GM19240 (cell line): Measurements from ENCODE around the gene CDC42SE1.
"Not testable (repeated sequence)": the region's sequence is repeated elsewhere in the genome, so short reads cannot be mapped to it uniquely, and the experiment has no call there.

Source experiments
- DNase-seq: peaks from one replicate; pipeline ENCODE4 v3.0.0; 2011; ENCODE audit warnings: low spot score; ENCODE audit not compliant: insufficient read length

CDC42SE1 gene

DNA sequence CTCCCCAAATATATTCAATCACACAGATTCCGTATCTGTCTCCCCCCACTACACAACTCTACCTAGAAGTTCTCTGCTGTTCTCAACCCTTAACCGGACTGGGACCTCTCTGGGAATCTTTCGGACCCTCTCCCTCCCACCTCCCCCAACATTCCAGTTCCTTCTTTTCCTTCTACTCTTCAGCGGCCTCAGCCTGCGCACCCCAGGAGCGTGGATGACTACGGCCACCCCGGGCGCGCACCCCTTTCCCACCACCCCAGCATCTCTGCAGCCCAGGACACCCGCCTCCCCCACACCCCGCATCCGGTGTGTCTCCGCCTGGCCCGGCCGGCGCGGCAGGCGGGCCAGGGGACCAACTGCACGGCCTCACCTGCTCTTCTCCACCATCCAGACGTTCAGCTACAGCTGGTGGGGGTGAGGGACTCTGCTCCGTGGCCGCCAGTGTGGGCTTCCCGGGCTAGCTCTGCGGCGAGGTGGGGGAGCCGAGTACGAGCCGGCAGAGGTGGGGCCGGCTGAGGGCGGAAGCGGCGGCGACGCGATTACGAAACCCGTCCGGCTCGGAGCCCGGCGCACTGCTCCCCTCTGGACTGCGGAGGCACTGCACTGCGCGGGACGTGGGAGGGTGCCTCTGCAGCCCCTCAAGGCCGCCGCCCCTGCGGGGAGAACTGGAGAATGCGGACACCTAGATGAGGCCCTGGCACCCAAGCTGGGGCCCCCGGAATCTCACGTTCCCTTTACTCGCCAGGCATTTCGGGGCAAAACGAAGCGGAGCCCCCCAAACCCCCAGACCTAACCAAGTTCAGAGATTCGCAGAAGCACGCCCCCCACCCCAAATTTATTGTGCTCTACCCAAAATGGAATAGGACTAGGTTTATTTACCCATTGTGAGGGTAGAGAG lies at the start of gene CDC42SE1:
Gene CDC42SE1 (minus strand): TSS at position 514 of the 898 bp plus-strand sequence. CDS start 3,892 bp downstream, outside the sequence.
- peak; percentile 67 for DNase-seq

GRCh38 chr1:151108331-151108730 lies 48.9 kb upstream of the CDC42SE1 start:
- DNase-seq = no peak

DNA sequence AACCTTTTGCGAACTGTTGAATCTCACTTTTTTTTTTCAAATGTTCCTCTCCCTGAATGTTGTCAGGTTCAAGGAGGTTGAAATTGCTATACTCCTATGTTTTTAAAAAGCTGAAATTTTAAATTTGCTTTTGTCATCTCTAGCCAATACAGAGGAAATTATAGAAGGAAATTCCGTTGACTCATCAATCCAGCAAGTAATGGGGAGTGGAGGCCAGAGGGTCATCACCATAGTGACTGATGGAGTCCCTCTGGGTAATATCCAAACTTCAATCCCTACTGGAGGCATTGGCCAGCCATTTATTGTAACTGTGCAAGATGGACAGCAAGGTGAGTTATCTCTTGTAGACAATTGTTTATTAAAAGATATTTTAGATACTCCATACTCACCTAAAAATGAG lies 47.5 kb upstream of the CDC42SE1 start:
- DNase-seq = no peak

DNA sequence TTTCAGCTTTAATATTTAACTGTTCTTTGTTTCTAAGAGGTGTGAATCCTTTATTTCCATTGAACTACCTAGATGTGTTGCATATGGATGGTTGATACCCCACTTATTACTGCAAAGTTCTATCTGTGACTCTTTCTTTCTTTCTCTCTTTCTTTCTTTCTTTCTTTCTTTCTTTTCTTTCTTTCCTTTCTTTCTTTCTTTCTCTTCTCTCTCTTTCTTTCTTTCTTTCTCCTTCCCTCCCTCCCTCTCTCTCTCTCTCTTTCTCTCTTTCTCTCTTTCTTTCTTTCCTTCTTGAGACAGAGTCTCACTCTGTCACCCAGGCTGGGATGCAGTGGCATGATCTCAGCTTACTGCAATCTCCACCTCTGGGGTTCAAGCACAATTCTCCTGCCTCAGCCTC lies 45.2 kb upstream of the CDC42SE1 start:
- DNase-seq = no peak

- DNase-seq = no peak
Measured at GRCh38 chr1:151098126-151098525, 38.7 kb upstream of the CDC42SE1 start.

DNA sequence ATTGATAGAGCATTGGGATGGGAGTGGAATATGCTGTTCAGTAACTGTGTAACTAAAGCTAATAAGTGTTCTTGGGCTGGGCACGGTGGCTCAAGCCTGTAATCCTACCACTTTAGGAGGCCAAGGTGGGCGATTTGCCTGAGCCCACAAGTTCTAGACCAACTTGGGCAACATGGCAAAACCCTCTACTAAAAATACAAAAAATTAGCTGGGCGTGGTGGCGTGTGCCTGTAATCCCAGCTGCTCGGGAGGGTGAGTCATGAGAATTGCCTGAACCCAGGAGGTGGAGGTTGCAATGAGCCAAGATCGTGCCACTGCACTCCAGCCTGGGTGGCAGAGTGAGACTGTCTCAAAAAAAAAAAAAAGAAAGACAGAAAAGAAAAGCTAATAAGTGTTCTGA lies 38.0 kb upstream of the CDC42SE1 start:
- DNase-seq = not testable (repeated sequence)

- DNase-seq = no peak
Measured at GRCh38 chr1:151085953-151086559, 26.6 kb upstream of the CDC42SE1 start.

GRCh38 chr1:151072224-151072623 lies 12.8 kb upstream of the CDC42SE1 start:
- no peak for DNase-seq

DNA sequence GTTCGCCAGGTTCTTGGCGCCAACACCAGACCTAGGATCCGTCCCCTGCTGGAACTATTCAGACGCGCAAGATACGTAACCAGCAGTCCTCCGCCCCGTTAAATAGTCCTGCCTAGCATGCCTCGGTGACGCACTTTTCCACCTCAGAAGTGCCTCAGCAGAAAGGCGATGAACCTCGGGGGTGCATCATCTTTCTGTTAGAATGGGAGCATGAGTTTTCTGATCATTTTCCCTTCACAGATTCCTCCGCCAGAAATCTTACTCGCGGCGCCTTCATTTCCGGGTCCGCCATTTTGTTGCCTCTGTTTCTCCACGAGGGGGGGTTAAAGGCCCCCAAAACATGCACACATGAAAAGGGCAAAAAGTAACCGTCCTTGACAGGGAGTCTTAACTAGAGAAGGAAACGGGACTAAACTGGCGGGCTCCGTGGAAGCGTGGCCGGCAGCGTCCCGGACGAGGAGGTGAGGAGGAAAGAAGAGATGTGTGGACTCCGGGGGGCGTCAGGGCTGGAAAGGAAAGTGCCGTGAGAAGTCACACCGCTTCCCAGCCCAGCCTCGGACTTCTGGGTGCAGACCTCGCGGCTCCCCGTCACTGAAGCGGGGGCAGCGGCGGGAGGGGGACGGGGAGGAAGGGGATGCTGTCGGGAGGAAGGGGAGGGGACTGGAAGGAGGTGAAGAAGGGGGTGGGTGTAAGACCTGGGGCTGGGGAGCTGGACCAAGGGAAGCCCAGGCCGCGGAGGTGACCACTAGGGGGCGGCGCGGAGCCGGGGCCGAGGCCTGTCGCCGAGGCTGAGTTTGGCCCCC lies 11.3 kb upstream of the CDC42SE1 start, which contains the start of gene GABPB2:
Gene GABPB2 (plus strand): TSS at position 288 of the 803 bp plus-strand sequence. CDS start 17,429 bp downstream, outside the sequence.
- DNase-seq = peak; percentile 74

DNA sequence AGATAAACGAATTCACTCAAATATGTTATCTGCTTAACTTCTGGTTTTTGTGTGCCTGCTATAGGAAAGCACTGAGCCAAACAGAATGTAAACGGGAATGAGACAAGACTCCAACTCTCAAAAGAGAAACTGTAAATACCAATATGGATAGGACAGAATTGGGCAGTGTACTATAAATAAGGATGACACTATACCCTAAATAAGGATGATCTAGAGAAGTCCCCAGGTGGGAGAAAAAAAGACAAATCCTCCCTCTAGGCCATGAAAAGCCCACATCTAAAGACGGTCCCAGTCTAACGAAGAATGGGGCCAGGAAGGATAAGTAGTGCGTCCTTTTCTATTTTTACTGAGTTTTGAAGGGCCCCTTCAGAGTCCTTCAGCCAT lies 9.7 kb upstream of the CDC42SE1 start:
- DNase-seq = no peak

DNA sequence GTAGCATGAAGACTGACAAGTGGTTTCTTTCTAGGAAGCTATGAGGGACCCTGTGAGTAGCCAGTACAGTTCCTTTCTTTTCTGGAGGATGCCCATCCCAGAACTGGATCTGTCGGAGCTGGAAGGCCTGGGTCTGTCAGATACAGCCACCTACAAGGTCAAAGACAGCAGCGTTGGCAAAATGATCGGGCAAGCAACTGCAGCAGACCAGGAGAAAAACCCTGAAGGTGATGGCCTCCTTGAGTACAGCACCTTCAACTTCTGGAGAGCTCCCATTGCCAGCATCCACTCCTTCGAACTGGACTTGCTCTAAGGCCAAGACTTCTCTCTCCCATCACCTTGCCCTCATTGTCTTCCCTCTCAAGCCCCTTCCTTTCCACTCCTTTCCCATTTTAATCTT lies 7.8 kb upstream of the CDC42SE1 start:
- no peak for DNase-seq

GRCh38 chr1:151065089-151065645 lies 5.7 kb upstream of the CDC42SE1 start:
- no peak for DNase-seq

GRCh38 chr1:151062741-151063371 lies 3.4 kb upstream of the CDC42SE1 start:
- DNase-seq = no peak

- DNase-seq = no peak
Measured at GRCh38 chr1:151061704-151062103, 2.3 kb upstream of the CDC42SE1 start.

DNA sequence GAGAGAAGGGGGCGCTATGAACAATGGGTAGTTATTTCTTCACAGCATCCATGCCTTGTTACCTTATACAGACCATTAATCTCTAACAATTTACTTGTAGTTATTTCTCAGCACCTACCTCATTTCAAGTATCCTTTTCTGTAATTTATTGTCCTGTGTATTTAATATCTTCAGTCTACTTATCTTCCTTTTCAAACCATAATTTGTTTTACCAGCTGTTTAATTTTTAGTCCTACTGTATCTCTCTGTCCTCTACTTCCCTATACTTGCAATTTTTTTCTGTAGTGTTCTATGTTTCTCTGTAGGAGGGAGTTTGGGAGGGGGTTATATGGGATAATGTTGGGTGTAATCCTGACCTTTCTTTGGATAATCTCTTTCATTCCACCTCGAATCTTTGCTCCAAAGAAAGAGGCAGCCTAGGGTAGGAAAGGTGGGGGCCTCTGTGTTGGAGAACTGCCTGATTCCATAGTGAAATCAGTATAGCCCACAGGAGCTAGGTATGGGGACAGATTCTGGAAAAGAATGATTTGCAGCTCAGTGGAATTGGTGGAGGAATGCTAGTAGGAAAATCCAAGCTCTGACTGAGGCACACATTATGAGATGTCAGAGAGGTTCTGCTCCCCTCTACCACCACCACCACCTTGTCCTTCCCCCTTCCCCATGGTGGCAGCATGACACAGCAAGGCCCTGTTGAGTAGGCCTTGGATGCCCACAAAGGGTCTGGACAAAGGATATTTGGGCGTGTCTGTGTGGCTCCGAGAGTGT lies 1.4 kb upstream of the CDC42SE1 start:
- DNase-seq = no peak

- no peak for DNase-seq
Measured at GRCh38 chr1:151060007-151060656, 710 bp upstream of the CDC42SE1 start, which contains the start of gene MLLT11. Gene MLLT11 (plus strand): TSS chr1:151060397. CDS start chr1:151067225, 6,828 bp downstream.

DNA sequence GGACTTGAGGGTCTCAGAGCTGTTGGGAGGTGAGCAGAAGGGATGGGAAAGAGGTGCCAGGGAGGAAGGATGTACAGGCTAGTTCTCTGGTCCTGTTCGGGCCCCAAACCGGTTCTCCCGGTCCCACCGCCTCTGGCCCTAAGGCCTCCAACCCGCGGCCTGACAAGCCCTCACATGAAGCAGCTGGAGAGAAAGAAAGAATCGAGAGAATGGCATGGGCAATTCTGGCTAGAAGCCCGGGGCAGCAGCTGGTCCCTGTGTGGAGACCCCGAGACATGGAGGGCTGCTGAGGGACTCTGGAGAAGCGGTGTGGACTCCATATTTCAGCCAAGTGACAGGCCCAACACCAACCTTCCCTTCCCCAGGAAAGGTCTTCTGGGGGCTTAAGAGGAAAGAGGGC lies 730 bp downstream of the CDC42SE1 start:
- DNase-seq = no peak

DNA sequence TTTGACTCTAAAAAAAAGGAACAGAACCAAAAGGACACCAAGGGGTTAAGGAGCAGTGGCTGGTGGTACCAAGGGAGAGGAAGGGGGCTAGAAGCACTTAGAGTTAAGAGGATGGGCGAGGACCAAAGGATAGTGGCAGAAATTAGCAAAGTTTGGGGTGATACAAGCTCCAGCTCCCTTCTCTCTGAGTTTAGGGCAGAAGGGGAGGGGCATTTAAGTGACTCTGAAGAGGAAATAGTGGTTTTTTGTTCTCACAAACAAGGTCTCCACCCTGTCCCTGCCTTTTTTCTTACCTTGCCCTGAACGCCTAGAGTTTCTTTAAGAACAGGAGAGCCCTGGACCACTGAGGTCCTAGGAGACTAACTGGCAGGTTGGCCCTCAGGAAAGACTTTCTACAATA lies 3.3 kb downstream of the CDC42SE1 start:
- no peak for DNase-seq

DNA sequence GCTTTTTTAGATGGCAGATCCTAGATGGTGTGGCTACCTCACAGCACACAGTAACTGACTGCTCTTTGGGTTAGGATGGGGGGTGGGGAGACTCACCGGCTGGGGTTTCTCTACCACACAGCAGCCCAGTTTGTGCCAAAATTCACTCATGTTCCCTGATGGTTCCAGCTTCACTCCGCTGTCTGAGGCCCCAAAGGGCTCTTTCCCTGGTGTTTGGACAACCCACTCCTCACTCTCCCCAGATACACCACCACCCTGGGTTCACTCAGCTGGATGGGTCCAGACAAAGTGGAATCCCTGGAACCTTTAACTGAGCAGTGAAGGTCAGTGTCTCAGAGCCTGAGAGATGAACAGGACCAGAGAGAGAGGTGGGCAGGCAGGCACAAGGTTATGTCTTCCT lies 3.8 kb downstream of the CDC42SE1 start:
- DNase-seq = no peak
